ENCODE data around the gene RARB.

The RARB gene

GRCh38 chr3:25483456-25483855, 55.4 kb downstream of the RARB start:
- in situ Hi-C loops (cut with HindIII; ENCODE audit: low sequenced_read_pairs), result no loop called here
- no peak for TF ChIP-seq CTCF (IDR thresholded peaks at IDR 0.05; ENCODE audit: low read depth, low read length)
- H3K4me3 ChIP-seq (ENCODE audit: low read depth, low read length), result no peak overlapping the region
- DNase-seq (ENCODE audit: low read depth, low spot score), result no peak

GRCh38 chr3:25485673-25486072, 57.6 kb downstream of the RARB start:
- no peak for TF ChIP-seq CTCF (IDR thresholded peaks at IDR 0.05; ENCODE audit: low read depth, low read length)
- in situ Hi-C loops (cut with HindIII; ENCODE audit: low sequenced_read_pairs), result no loop called here
- no peak for DNase-seq (ENCODE audit: low read depth, low spot score)
- H3K4me3 ChIP-seq (ENCODE audit: low read depth, low read length), result no peak overlapping the region

GRCh38 chr3:25486932-25487331, 58.9 kb downstream of the RARB start:
- DNase-seq (ENCODE audit: low read depth, low spot score), result no peak
- H3K4me3 ChIP-seq (ENCODE audit: low read depth, low read length), result no peak overlapping the region
- no peak for TF ChIP-seq CTCF (IDR thresholded peaks at IDR 0.05; ENCODE audit: low read depth, low read length)
- in situ Hi-C loops (cut with HindIII; ENCODE audit: low sequenced_read_pairs), result no loop called here

- in situ Hi-C loops (cut with HindIII; ENCODE audit: low sequenced_read_pairs), result no loop called here
- no peak for TF ChIP-seq CTCF (IDR thresholded peaks at IDR 0.05; ENCODE audit: low read depth, low read length)
- H3K4me3 ChIP-seq (ENCODE audit: low read depth, low read length), result no peak overlapping the region
- no peak for DNase-seq (ENCODE audit: low read depth, low spot score)
Observed at GRCh38 chr3:25489858-25490593, 62.0 kb downstream of the RARB start.

GRCh38 chr3:25493246-25493645, 65.2 kb downstream of the RARB start:
- H3K4me3 ChIP-seq (ENCODE audit: low read depth, low read length), result no peak overlapping the region
- peak; percentile 69 for DNase-seq (ENCODE audit: low read depth, low spot score)
- no peak for TF ChIP-seq CTCF (IDR thresholded peaks at IDR 0.05; ENCODE audit: low read depth, low read length)
- in situ Hi-C loops (cut with HindIII; ENCODE audit: low sequenced_read_pairs), result no loop called here

GRCh38 chr3:25493786-25494185, 65.7 kb downstream of the RARB start:
- in situ Hi-C loops (cut with HindIII; ENCODE audit: low sequenced_read_pairs), result no loop called here
- no peak overlapping the region for H3K4me3 ChIP-seq (ENCODE audit: low read depth, low read length)
- no peak for TF ChIP-seq CTCF (IDR thresholded peaks at IDR 0.05; ENCODE audit: low read depth, low read length)
- peak; percentile 90 for DNase-seq (ENCODE audit: low read depth, low spot score)
